Prostate gland (tissue), 2 donors: ENCODE measurements around the gene CFAP221.

Experiments used
- CTCF ChIP-seq, 4 experiments: fragments of 200-600 bp in 2 of 4; fragments of 450-650 bp in 2 of 4; sonication (generic) in 2 of 4; IDR thresholded peaks; 1 replicate in 3 of 4; 2 replicates in 1 of 4; pipeline ENCODE4 v1.5.1; 2016 to 2019; ENCODE audit warnings: antibody characterized with exemption in 4 of 4, mild to moderate bottlenecking in 2 of 4, moderate library complexity in 2 of 4
- POLR2A ChIP-seq: fragments of 450-650 bp; IDR thresholded peaks from one replicate; pipeline ENCODE4 v1.6.1; 2016; ENCODE audit warnings: antibody characterized with exemption, mild to moderate bottlenecking

GRCh38 chr2:119518401-119519056 is 25.7 kb upstream of the CFAP221 start:
- no peak for TF ChIP-seq CTCF (IDR thresholded peaks at IDR 0.05)
- TF ChIP-seq POLR2A: no peak
